ENCODE measurements around the gene MACROD2.

The MACROD2 gene

GRCh38 chr20:14790771-14791620, 795.7 kb downstream of the MACROD2 start:
- TF ChIP-seq FOXP2 (optimal IDR thresholded peaks at IDR 0.05; ENCODE audit: borderline replicate concordance, extremely low read depth, extremely low read length, insufficient read depth), result no peak
- no peak for TF ChIP-seq POLR2AphosphoS5 (IDR thresholded peaks at IDR 0.05; ENCODE audit: low read depth, low read length)
- TF ChIP-seq, protein P1, sequence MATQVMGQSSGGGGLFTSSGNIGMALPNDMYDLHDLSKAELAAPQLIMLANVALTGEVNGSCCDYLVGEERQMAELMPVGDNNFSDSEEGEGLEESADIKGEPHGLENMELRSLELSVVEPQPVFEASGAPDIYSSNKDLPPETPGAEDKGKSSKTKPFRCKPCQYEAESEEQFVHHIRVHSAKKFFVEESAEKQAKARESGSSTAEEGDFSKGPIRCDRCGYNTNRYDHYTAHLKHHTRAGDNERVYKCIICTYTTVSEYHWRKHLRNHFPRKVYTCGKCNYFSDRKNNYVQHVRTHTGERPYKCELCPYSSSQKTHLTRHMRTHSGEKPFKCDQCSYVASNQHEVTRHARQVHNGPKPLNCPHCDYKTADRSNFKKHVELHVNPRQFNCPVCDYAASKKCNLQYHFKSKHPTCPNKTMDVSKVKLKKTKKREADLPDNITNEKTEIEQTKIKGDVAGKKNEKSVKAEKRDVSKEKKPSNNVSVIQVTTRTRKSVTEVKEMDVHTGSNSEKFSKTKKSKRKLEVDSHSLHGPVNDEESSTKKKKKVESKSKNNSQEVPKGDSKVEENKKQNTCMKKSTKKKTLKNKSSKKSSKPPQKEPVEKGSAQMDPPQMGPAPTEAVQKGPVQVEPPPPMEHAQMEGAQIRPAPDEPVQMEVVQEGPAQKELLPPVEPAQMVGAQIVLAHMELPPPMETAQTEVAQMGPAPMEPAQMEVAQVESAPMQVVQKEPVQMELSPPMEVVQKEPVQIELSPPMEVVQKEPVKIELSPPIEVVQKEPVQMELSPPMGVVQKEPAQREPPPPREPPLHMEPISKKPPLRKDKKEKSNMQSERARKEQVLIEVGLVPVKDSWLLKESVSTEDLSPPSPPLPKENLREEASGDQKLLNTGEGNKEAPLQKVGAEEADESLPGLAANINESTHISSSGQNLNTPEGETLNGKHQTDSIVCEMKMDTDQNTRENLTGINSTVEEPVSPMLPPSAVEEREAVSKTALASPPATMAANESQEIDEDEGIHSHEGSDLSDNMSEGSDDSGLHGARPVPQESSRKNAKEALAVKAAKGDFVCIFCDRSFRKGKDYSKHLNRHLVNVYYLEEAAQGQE (IDR thresholded peaks at IDR 0.05; ENCODE audit: insufficient read depth in 1 of 2, low read depth in 2 of 2, low read length in 2 of 2), result no peak
- TF ChIP-seq SIN3A (IDR thresholded peaks at IDR 0.05; ENCODE audit: borderline replicate concordance, insufficient read depth, low read length), result no peak
- TF ChIP-seq TAF1 (IDR thresholded peaks at IDR 0.05; ENCODE audit: borderline replicate concordance, insufficient read depth, low read length), result no peak

- TF ChIP-seq TAF1 (IDR thresholded peaks at IDR 0.05; ENCODE audit: borderline replicate concordance, insufficient read depth, low read length) (no peak), FOXP2 (optimal IDR thresholded peaks at IDR 0.05; ENCODE audit: borderline replicate concordance, extremely low read depth, extremely low read length, insufficient read depth) (no peak), SIN3A (IDR thresholded peaks at IDR 0.05; ENCODE audit: borderline replicate concordance, insufficient read depth, low read length) (no peak), POLR2AphosphoS5 (IDR thresholded peaks at IDR 0.05; ENCODE audit: low read depth, low read length) (no peak)
- TF ChIP-seq, protein P1 (IDR thresholded peaks at IDR 0.05; ENCODE audit: insufficient read depth in 1 of 2, low read depth in 2 of 2, low read length in 2 of 2), result no peak
Measured at GRCh38 chr20:14792915-14793314, 797.6 kb downstream of the MACROD2 start.

GRCh38 chr20:14799545-14800216, 804.4 kb downstream of the MACROD2 start:
- TF ChIP-seq TAF1 (IDR thresholded peaks at IDR 0.05; ENCODE audit: borderline replicate concordance, insufficient read depth, low read length) (no peak), POLR2AphosphoS5 (IDR thresholded peaks at IDR 0.05; ENCODE audit: low read depth, low read length) (no peak), FOXP2 (optimal IDR thresholded peaks at IDR 0.05; ENCODE audit: borderline replicate concordance, extremely low read depth, extremely low read length, insufficient read depth) (no peak), SIN3A (IDR thresholded peaks at IDR 0.05; ENCODE audit: borderline replicate concordance, insufficient read depth, low read length) (no peak)
- TF ChIP-seq, protein P1 (IDR thresholded peaks at IDR 0.05; ENCODE audit: insufficient read depth in 1 of 2, low read depth in 2 of 2, low read length in 2 of 2), result no peak

GRCh38 chr20:14800707-14801425, 805.5 kb downstream of the MACROD2 start:
- TF ChIP-seq FOXP2 (optimal IDR thresholded peaks at IDR 0.05; ENCODE audit: borderline replicate concordance, extremely low read depth, extremely low read length, insufficient read depth) (no peak), POLR2AphosphoS5 (IDR thresholded peaks at IDR 0.05; ENCODE audit: low read depth, low read length) (no peak), TAF1 (IDR thresholded peaks at IDR 0.05; ENCODE audit: borderline replicate concordance, insufficient read depth, low read length) (no peak)
